GM19035 (cell line): ENCODE measurements around the gene CD55.

Experiments
- ATAC-seq: cut with Tn5 transposase; IDR thresholded peaks from one replicate; pipeline ENCODE4 v1.9.1; 2021; ENCODE audit not compliant: unreplicated experiment

The CD55 gene, protein sequence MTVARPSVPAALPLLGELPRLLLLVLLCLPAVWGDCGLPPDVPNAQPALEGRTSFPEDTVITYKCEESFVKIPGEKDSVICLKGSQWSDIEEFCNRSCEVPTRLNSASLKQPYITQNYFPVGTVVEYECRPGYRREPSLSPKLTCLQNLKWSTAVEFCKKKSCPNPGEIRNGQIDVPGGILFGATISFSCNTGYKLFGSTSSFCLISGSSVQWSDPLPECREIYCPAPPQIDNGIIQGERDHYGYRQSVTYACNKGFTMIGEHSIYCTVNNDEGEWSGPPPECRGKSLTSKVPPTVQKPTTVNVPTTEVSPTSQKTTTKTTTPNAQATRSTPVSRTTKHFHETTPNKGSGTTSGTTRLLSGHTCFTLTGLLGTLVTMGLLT

DNA sequence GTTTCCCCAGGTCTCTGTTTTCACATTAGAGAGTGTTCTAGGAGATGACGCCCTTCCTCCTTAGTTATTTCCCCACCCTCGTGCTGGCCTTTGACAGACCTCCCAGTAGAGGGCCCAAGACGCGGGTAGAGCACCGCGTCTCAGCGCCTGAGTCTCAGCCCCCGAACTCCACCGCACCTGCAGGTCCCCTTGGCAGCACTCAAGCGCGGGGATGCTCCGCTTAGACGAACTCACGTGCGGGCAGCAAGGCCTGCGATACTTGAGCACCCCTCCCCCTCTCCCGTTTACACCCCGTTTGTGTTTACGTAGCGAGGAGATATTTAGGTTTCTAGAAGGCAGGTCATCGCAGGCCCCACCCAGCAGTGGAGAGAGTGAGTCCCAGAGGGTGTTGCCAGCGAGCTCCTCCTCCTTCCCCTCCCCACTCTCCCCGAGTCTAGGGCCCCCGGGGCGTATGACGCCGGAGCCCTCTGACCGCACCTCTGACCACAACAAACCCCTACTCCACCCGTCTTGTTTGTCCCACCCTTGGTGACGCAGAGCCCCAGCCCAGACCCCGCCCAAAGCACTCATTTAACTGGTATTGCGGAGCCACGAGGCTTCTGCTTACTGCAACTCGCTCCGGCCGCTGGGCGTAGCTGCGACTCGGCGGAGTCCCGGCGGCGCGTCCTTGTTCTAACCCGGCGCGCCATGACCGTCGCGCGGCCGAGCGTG, at the start of gene CD55:
Gene CD55 (plus strand): TSS at position 600 of the 711 bp plus-strand sequence. CDS start 88 bp downstream, at position 688.
- ATAC-seq = peak; percentile 94

DNA sequence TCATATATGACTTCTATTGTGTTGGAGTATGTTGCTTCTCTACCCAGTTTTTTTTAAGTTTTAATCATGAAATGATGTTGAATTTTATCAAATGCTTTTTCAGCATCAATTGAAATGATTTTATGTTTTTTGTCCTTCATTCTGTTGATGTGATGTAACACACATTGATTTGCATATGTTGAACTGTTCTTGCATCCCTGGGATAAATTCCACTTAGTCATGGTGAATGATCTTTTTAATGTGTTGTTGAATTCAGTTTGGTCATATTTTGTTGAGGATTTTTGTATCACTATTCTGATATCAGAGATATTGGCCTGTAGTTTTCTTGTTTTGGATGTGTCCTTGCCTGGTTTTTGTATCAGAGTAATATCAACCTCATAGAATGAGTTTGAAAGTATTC, 46.6 kb upstream of the CD55 start:
- no peak for ATAC-seq

DNA sequence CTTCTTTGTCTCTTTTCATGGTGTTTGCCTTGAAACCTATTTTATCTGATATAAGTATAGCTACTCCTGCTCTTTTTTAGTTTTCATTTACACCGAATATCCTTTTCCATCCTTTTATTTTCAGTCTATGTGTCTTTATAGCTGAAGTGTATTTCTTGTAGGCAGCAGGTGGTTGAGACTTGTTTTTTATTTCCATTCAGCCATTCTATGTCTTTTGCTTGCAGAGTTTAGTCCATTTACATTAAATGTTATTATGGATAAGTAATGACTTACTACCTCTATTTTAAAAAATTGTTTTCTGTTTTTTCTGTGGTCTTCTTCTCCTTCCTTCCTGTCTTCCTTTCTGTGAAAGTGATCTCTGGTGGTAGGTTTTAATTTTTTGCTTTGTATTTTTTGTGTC, 45.0 kb upstream of the CD55 start:
- ATAC-seq = no peak

DNA sequence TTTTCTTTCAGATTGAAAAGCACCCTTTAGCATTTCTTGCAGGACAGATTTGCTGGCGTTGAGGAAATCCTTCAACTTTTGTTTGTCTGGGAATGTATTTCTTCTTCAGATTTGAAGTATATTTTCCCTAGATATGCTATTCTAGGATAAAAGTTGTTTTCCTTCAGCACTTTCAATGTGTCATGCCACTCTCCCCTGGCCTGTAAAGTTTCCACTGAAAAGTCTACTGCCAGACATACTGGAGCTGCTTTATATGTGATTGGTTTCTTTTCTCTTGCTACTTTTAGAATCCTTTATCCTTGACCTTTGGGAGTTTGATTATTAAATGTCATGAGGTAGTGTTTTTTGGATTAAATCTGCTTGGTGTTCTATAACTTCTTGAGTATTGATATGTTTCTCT, 44.2 kb upstream of the CD55 start:
- ATAC-seq = no peak

DNA sequence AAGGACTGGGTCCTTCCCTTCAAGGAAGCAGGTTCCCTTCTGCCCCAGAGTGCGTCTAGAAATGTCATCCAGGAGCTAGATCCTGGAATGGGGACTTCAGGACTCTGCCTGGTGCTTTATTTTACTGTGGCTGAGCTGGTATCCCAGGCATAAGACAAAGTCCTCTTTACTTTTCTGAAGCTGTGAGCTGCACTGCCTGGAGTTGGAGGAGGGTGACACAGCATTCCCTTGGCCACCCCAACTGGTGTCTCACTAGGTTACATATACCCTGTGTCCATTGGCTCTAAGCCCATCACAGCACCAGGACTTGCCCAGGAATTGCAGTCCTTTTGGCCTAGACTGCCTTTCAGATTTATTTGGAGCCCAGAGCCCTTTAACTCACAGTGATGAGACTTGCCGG, 41.8 kb upstream of the CD55 start:
- ATAC-seq = no peak

DNA sequence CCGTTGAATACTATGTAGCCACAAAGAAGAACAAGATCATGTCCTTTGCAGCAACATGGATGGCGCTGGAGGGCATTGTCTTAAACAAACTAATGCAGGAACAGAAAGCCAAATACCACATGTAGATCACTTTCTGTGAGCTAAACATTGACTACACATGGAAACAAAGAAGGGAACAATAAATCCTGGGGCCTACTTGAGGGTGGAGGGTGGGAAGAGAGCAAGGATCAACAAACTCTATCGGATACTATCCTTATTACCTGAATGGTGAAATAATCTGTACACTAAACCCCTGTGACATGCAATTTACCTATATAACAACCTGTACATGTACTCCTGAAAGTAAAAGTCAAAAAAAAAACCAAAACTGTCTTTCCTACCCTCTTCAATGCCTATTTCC, 40.8 kb upstream of the CD55 start:
- ATAC-seq = no peak

DNA sequence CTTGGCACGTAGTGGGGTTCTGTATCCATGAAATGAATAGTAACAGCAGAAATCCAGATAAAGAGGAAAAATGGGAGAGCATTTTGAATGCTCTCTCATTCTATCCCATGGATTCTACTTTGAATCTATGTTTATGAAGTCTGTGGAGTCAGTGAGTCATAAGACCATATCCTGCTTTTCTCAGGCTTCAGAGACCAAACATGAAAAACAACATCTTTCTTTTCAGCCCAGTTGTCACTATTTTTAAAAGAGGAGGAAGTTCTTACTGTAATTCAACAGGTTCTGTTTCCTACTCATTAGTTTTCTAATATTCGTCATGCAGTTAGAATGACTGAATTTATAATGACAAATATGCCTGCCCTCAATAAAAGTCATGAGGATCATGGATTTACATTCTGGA, 39.4 kb upstream of the CD55 start:
- ATAC-seq = no peak

DNA sequence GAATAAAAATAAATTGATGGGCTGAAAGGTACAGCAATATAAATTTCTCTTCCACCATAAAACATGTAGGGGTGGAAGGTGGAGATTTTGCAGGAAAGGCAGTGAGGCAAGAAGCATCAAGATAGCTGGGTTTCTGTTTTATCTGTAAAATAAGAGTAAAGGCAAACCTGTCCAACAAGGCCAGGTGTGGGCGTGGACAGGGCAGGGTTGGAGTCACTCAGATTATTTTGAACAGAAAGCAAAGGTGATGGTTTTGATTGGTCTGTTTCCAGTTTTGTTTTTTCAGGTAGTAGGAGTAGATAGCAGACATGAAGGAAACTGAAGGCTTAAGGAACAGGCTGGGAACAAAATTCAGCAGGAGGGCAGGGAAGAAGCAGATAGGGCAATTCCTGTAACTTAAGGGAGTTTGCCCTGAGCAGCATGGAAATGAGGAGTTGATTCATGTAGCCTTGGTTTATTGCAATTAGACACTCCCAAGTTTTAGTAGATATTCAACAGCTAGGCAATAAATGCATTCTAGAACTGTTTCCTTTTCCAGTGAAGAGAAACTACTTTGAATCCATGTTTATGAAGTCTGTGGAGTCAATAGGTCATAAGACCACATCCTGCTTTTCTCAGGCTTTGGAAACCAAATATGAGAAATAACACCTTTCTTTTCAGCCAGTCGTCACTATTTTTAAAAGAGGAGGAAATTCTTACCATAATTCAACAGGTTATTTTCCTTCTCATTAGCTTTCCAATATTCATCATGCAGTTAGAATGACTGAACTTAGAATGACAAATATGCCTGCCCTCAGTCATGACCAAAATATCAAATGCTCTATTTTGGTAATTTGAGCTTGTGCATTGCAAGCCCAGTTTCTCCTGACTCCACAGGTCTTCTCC, 38.7 kb upstream of the CD55 start:
- no peak for ATAC-seq

DNA sequence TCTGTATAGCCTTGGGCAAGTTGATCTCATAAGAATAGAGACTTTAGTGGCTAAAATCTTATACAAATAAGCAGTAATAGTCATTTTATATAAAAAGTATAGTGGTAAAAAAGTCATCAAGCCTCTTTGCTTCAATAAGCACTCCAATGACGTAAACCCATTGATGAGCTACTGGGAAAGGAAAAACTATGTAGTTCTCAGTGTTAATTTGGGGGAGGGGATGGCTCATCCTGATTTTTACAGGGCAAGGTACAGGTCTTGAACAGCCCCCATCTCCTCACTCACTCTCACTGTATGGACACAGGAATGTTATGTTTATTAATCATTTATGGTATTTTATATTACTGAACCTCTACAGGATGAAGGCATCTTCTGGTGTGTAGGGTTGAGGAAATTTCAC, 38.1 kb upstream of the CD55 start:
- no peak for ATAC-seq

DNA sequence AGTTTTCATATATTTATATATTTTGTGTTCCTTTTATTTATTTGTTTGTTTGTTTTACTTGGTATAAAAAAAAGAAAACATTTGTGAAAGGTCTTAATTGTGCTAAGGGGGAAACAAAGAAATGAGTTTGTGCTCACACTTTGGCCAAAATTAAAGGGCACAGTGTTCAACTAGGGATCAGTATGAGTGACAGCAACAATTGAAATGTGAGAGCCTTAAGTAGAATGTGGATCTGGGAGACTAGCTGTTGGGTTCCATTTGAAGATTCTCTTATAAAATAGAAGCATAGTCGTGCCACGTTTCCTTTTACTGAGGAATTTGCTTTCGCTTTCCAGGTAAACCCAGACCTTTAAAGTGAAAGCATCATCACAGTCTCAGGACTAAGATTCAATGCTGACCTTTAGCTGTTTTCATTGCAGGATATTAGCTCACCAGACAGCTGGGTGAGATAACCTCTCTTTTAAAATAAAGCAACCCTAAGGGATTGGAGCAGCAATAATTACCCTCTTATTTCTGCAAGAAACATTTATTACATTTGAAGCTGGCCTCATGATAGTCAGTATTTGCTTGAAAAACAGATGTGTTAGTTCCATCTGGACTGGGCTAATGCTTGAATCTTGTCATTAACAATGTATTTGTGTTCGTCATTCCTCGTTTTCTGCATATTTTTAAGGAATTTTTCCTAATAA, 37.1 kb upstream of the CD55 start:
- ATAC-seq = no peak

DNA sequence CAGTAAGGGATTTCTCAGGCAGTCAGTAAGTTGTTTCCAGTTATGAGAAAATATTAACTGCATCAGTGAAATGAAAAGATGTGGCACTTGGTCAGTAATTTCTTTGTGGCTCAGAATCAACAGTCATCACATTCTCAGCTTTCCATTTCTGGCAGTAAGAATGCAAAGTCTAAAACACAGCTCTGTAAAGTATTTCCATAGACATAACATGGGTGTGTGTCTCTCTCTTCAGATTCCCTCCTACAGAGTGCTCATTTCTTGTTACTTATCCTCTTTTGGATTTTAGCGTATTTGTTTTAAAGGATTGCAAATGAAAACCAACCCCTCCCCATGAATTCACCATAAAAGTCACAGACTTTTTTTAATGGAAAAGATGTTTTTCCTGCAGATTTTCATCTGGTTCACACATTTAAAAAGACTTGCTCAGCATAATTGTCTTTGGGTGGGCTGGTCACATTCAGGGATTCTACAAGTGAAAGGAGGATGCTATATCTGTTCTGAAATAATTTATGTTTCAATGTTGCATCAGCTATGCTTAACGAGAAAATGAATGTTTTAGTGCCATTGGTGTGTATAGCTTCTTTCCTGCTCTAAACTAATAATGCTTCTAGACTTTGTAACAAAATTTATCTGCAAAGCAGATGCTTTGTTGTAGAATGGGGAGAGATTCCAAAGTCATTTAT, 34.6 kb upstream of the CD55 start:
- no peak for ATAC-seq

DNA sequence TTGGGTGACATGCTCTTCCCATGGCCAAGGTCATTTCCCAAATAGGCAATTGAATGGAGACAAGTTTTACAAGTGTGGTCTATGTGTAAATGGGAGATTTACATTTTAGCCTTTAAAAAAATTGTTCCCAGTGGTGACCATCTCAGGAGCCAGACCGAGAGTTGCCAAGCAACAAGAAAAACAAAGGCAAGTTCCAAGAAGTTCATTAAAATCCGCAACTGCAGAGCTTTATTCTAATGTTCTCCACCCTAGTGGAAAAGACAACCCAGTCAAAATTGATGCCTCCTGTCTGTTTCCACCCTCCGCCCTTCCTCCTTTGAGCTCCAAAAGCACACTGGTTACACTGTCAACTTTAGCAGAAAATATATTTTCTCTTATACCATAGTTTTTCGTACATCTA, 33.2 kb upstream of the CD55 start:
- ATAC-seq = no peak

DNA sequence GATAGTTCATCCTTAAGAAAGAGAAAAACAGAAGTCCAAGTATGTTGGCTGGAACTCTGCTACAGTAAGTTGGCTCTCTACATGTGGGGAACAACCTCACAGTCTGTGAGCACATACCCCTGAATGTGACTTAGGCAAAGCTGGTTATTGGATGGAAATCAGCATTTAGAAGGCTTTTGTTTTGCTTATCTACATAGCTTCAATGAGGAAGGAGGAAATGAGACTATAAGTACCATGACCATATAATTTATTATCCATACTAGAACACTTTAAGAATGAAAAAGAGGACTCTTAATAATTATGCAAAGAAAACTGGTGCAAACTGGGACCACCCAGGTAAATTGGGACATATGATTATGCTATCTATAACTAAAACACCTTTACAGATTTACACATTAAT, 31.7 kb upstream of the CD55 start:
- no peak for ATAC-seq

DNA sequence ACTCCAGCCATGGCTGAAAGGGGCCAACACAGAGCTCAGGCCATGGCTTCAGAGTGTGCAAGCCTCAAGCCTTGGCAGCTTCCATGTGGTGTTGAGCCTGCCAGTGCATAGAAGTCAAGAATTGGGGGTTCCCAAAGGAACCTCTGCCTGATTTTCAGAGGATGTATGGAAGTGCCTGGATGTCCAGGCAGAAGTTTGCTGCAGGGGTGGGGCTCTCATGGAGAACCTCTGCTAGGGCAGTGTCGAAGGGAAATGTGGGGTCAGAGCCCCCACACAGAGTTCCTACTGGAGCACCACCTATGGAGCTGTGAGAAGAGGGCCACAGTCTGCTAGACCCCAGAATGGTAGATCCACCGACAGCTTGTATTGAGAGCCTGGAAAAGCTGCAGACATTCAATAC, 29.8 kb upstream of the CD55 start:
- ATAC-seq = no peak

DNA sequence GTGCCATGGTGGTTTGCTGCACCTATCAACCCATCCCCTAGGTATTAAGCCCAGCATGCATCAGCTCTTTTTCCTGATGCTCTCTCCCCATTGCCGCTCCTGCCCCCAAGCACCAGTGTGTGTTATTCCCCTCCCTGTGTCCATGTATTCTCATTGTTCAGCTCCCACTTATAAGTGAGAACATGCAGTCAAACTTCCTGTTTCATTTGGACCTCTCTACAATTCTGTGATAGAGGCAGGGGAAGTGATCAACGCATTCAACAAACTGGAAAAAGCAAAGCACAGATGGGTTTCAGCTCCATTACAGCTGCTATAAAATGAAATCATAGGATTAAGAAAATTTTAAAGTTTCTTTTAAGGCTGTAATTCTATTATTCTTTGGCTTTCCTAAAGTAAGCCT, 23.3 kb upstream of the CD55 start:
- no peak for ATAC-seq

DNA sequence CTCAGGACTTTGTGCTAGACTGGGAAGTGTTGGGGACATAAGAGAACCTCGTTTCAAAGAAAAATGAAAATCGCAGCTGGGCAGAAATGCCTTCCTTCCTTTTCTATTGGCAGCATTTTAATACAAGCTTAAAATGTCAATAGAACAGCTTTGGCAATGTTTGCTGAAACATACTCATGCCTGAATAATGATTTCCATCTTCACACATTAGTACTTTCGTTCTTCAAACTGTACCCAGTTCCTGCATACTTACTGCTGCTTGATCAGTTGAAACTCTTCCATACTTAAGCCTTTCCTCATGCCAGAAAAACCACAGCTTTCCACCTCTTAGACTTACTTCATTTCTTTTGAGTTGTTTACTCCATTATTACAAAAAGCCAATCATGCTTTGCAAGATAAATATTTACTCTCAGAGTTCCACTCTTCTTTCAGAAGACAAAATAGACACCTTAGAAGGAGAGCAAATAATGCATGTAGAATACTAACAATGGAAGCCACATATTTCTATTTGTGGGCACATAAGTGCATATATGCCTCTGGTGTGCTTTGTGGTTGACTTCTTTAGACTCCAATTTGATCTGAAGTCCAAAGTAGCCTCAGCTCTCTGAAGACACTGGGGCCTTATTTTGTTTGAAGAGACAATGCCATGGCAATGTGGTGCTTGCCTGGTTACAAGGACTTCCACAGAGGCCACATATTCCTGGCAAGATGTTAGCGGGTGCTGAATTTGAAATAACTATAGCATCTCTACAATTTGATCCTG, 22.7 kb upstream of the CD55 start:
- ATAC-seq = no peak

DNA sequence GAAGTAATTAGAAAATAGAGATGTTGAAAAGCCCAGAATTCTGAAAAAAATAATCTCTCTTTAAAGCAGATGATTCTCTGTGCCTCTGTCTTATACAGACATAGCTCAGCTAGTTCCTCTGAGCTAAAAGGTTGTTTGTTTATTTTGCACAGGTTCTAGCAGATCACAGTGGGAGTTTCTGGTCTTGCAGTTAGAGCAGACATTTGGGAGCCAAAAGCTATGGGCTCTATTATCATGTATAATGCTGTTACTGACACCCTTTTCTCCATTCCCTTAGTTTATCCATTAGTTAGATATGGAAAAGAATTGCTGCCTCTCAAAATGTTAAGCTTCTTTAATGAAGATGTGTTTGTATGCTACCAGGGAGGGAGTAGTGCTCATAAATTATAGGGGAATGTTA, 20.5 kb upstream of the CD55 start:
- no peak for ATAC-seq

DNA sequence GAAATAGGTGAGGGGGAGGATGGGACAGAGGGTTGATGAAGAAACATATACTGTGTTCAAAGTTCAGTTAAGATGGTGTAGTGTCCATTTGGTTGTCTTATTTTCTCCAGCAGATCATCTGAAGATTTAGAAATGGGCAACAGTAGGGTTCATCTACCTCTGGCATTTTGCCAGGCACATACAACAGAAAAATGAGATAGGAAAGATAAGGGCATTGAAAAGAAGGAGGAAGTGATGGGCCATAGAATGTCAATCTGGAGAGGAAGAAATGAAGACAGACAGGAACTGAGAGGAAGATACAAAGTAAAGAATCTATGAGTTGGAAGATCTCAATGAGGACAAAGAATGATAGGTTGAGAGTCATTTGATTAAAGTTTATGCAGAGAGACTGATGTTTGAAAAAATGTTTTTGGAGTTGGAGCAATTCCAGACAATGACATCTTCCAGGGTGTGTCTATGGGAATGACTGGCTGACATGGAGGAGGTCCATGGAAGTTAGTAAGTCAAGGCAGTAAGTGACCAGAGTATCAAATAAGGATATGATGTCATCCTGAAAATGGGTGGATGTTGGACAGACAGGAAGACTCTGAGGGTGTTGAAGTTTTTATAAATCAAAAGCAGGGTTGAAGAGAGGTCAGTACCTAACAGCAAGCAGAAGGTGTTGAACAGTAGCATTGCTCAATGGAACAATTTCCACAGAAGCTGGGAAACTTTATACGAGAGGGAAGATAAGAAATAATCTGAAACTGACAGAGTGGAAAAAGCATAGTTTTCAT, 18.7 kb upstream of the CD55 start:
- ATAC-seq = no peak
